HFF-Myc (cell line): Measurements from ENCODE around the gene SMURF2.
"Not testable (repeated sequence)": the region's sequence is repeated elsewhere in the genome, so short reads cannot be mapped to it uniquely, and the experiment has no call there.

Source experiments
- DNase-seq: peaks from one replicate; pipeline ENCODE4 v3.0.0-alpha.2; 2011; ENCODE audit warnings: low read depth; ENCODE audit errors: extremely low read depth
- H3K4me3 ChIP-seq: replicated peaks from 2 replicates; pipeline ENCODE4 v1.5.1; 2011; ENCODE audit warnings: low read depth, mild to moderate bottlenecking, control low read depth, low read length
- TF ChIP-seq, protein P1 (sequence below): IDR thresholded peaks from 2 replicates; pipeline ENCODE4 v1.5.1; 2012; ENCODE audit warnings: mild to moderate bottlenecking, low read depth, low read length, control low read depth; ENCODE audit errors: missing control alignments

Gene SMURF2

DNA sequence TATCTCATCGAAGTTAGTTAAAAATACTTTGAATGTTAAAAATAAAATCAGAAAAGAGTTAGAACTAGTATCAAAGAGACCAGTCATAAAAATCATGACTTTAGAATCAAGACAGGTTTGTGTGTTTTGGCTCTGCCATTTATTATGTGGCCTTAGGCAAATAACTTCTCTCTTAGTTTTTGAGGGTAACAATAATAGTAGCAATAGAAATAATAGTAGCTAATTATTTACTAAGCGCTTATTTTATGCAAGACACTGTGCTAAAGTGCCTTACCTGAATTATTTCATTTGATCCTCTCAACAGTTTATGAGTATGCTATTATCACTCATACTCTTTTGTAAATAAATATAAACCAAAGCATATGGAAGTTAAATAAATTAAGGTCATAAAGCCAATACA lies 77.0 kb downstream of the SMURF2 start:
- TF ChIP-seq, protein P1, sequence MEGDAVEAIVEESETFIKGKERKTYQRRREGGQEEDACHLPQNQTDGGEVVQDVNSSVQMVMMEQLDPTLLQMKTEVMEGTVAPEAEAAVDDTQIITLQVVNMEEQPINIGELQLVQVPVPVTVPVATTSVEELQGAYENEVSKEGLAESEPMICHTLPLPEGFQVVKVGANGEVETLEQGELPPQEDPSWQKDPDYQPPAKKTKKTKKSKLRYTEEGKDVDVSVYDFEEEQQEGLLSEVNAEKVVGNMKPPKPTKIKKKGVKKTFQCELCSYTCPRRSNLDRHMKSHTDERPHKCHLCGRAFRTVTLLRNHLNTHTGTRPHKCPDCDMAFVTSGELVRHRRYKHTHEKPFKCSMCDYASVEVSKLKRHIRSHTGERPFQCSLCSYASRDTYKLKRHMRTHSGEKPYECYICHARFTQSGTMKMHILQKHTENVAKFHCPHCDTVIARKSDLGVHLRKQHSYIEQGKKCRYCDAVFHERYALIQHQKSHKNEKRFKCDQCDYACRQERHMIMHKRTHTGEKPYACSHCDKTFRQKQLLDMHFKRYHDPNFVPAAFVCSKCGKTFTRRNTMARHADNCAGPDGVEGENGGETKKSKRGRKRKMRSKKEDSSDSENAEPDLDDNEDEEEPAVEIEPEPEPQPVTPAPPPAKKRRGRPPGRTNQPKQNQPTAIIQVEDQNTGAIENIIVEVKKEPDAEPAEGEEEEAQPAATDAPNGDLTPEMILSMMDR = no peak
- no peak overlapping the region for H3K4me3 ChIP-seq
- no peak for DNase-seq

DNA sequence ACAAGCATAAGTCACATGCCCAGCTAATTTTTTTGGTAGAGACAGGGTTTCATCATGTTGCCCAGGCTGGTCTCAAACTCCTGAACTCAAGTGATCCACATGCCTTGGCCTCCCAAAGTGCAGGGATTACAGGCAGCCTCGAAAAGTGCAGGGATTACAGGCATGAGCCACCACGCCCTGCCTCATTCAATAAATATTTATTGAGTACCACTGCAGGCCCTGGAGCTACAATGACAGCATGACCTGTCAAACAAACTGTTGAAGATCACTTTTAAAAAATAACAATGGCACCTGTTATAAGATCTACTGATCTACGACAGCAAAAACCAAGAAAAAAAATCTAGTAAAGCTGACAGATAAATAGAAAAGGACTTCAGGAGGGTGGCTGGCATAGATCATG lies 79.1 kb downstream of the SMURF2 start:
- DNase-seq = no peak
- H3K4me3 ChIP-seq = no peak overlapping the region
- TF ChIP-seq, protein P1 = no peak

DNA sequence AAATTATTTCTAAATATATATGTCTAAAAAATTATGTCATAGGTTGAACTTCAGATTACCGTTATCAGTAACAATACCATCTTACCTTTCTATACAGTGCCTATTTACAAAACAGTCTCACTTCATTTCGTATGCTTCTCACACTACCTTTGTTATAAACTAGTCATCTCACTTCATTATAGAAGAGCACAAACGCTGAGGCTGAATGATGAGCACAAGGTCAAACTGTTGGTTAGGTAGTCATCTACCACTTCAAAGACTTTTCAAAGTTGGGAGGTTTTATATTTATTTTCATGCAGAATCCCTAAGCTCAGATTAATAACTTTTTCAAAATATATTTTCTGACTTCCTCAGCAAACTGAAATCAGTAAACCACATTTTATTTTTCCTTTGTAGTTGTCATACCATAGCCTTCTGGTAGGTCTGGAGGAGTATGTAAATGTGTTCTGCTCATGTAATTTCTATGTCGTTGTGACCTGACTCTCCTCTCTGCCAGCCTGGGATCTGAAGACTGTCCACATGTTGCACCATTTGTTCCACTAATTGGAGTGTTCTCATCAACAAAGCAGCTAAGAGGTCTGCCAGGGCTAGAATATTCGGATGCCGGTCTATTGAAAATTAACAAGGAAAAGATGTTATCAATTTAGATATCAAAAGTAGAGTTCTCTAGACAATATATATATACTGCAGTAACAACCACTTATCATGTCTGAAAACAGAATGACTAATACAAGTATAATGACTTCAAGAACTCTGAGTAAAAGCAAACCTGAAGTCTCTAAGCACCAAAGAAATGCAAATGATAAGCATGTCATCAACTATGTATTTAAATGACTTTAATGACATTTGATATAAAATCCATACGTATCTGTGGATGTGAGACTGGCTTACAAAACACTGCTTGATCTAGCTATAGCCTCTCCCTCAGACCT lies 81.5 kb downstream of the SMURF2 start:
- no peak overlapping the region for H3K4me3 ChIP-seq
- TF ChIP-seq, protein P1 = no peak
- DNase-seq = no peak

DNA sequence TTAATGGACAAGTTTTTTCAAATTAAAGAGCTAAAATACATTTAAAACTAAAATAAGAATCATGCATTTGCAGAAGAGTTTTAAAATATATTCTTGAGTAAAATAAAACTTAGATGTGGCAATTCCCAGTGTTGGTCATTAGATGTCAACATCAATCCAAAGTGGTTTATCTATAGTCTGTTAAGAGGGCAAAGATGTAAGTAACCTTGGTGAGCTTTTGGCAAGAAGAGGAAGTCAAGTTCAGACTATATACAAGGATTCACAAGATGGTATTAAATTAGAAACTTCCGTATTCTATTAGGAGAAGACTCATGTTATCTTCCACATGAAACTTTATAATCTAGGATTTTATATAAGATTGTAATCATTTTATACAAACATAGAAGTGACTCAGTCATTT lies 82.2 kb downstream of the SMURF2 start:
- TF ChIP-seq, protein P1 = no peak
- no peak for DNase-seq
- H3K4me3 ChIP-seq = no peak overlapping the region

DNA sequence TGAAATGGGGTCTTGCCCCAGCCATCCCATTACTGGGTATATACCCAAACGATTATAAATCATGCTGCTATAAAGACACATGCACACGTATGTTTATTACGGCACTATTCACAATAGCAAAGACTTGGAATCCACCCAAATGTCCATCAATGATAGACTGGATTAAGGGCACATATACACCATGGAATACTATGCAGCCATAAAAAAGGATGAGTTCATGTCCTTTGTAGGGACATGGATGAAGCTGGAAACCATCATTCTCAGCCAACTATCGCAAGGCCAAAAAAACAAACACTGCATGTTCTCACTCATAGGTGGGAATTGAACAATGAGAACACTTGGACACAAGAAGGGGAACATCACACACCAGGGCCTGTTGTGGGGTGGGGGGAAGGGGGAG lies 85.1 kb downstream of the SMURF2 start:
- not testable (repeated sequence) for DNase-seq, H3K4me3 ChIP-seq

DNA sequence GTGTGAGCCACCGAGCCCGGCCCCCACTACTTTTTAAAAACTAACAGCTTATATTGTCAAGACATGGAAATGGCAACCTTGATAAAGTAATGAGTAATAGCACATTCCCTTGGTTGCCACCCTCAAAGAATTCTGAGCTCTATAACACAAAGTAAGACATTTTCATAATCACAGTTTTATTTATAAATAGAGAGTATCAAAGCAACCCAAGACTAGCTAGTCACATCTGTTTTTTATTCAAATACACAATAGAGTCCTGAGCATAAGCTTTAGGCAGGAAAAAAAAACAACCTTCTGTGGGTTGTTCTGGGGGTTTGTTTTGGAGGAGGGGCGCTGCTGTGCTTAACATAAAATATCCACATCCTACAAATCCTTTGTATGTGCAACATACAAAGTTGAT lies 86.7 kb downstream of the SMURF2 start:
- no peak for DNase-seq
- TF ChIP-seq, protein P1 = no peak
- no peak overlapping the region for H3K4me3 ChIP-seq

DNA sequence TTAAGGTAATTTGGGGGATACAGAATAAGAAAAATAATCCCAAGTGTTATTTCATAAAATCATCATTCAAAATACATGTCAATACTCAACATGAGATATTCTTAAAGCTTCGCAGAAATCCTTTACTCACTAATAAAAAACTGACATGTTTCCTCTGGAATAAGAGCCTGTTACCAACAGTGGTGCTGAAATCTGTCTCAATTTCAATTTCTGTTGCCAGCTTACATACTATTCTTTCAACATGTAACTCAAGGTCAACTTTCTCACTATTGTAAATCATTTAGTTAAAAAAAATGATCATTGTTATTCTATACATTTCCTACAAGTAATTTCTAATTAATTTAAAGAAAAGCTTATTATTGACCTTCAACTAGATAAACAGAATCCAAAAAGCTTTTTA lies 87.5 kb downstream of the SMURF2 start:
- H3K4me3 ChIP-seq = no peak overlapping the region
- TF ChIP-seq, protein P1 = no peak
- no peak for DNase-seq
